ENCODE data around the gene OSBPL8.
A peak's percentile ranks its signal among the peaks of the same experiment; 100 is the strongest.
"Not testable (repeated sequence)": the region's sequence is repeated elsewhere in the genome, so short reads cannot be mapped to it uniquely, and the experiment has no call there.

Gene OSBPL8

GRCh38 chr12:76529226-76529918, 30.2 kb downstream of the OSBPL8 start:
- DNase-seq (ENCODE audit: low read depth) = no peak

- DNase-seq (ENCODE audit: low read depth) = no peak
Measured at GRCh38 chr12:76523408-76523807, 36.2 kb downstream of the OSBPL8 start.

GRCh38 chr12:76520348-76520747, 39.2 kb downstream of the OSBPL8 start:
- DNase-seq (ENCODE audit: low read depth) = no peak

GRCh38 chr12:76519538-76519937, 40.0 kb downstream of the OSBPL8 start:
- peak; percentile 81 for DNase-seq (ENCODE audit: low read depth)

GRCh38 chr12:76518699-76519098, 40.9 kb downstream of the OSBPL8 start:
- no peak for DNase-seq (ENCODE audit: low read depth)

- no peak for DNase-seq (ENCODE audit: low read depth)
Measured at GRCh38 chr12:76515271-76515670, 44.3 kb downstream of the OSBPL8 start.

DNA sequence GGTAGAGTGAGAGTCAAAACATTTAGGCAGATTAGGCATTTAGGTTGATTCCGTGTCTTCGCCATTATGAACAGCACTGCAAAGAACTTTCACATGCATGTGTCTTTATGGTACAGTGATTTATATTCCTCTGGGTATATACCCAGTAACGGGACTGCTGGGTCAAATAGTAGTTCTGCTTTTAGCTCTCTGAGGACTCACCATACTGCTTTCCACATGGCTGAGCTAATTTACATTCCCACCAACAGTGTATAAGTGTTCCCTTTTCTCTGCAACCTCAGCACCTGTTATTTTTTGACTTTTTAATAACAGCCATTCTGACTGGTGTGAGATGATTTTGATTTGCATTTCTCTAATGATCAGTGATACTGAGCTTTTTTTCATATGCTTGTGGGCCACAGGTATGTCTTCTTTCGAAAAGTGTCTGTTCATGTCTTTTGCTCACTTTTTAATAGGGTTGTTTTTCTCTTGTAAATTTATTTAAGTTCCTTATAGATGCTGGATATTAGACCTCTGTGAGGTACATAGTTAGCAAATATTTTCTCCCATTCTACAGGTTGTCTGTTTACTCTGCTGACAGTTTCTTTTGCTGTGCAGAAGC, 48.4 kb downstream of the OSBPL8 start:
- not testable (repeated sequence) for DNase-seq (ENCODE audit: low read depth)

DNA sequence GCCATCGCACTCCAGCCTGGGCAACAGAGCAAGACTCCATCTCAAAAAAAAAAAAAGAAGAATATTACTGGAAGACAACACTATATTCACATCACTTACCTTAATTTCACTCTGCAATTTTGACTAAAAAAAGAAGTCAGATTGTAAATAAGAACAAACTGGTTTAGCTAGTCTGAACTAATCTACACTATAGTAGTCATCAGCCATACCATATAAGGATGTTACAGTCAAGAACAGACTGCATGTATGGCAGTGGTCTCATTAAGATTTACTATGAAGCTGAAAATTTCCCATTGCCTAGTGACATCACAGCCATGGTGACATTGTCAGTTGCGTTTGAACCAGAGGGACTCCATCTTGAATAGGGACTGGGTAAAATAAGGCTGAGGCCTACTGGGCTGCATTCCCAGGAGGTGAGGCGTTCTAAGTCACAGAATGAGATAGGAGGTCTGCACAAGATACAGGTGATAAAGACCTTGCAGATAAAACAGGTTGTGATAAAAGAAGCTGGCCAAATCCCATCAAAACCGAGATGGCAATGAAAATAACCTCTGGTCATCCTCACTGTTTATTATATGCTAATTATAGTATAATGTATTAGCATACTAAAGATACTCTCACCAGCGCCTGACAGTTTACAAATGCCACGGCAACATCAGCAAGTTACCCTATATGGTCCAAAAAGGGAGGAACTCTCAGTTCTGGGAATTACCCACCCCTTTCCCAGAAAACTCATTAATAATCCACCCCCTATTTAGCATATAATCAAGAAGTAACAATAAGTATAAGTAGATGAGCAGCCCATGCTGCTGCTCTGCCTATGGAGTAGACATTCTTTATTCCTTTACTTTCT, 51.2 kb downstream of the OSBPL8 start:
- no peak for DNase-seq (ENCODE audit: low read depth)

DNA sequence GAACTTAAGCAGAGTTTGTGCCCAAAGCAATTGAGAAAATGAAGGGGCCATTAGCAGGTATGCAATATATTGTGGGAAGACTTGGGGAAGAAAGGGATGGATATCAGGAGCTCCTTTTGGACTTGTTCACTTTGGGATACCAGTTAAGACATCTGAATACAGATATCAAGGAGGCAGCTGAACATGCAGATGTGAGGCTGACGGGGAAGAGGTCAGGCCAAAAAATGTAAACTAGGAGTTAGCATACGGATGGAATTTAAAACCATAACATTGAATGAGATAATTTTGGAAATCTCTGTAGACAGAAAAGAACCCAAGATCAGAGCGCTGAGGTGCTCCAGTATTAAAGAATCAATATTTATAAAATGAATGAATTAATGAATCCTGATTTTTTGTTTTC, 53.4 kb downstream of the OSBPL8 start:
- DNase-seq (ENCODE audit: low read depth) = no peak

DNA sequence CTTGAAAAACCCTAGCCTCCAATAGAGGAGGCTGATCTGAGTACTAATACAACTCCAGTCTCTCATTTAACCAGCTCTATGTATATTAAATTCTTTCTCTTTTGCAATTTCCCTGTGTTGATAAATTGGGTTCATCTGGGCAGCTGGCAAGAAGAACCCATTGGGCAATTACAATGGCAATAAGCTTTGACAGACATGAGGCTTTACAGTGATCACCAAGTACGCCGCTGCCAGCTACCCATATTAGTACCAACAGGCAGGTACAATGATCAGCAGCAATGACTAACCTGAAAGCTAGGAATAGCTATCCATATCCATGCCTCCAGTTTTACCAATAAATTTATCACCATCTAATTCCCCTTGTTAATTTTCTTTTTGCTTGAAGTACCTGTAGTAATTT, 54.5 kb downstream of the OSBPL8 start:
- DNase-seq (ENCODE audit: low read depth) = no peak

- no peak for DNase-seq (ENCODE audit: low read depth)
Measured at GRCh38 chr12:76504606-76505005, 55.0 kb downstream of the OSBPL8 start.

GRCh38 chr12:76503957-76504356, 55.6 kb downstream of the OSBPL8 start:
- no peak for DNase-seq (ENCODE audit: low read depth)

DNA sequence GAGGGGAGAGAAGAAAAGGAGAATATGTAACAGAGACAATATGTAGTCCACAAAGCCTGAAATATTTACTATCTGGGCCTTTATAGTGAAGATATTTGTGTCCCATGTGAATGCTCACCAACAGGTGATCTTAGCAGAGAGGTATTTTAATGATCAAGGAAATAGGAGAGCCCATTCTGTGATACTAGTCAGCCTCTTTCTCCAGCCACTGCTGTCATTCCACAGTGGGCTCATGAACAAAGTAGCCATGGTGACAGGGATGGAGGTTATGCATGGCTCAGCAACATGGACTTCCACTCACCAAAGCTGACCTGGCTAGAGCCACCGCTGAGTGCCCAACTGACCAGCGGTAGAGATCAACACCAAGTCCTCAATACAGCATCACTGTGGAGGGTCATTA, 58.2 kb downstream of the OSBPL8 start:
- DNase-seq (ENCODE audit: low read depth) = no peak

GRCh38 chr12:76499136-76499535, 60.4 kb downstream of the OSBPL8 start:
- not testable (repeated sequence) for DNase-seq (ENCODE audit: low read depth)

DNA sequence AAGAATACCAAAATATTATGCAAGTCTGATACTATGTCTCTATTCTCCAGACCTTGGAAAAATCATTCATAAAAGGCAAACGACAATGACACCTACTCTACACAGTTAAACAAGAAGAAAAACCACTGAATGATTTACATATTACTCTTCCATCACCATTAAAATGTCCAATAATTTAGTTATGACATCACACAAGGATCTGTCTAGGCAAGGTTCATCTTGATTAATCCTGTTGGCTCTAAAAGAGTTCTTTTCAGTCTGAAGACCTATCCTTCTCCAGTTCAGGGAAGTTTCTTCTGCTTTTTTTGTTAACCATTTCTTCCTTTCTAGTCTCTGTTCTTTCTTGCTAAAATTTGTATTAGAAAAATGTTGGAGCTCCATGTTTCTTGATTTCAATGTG, 64.0 kb downstream of the OSBPL8 start:
- no peak for DNase-seq (ENCODE audit: low read depth)

DNA sequence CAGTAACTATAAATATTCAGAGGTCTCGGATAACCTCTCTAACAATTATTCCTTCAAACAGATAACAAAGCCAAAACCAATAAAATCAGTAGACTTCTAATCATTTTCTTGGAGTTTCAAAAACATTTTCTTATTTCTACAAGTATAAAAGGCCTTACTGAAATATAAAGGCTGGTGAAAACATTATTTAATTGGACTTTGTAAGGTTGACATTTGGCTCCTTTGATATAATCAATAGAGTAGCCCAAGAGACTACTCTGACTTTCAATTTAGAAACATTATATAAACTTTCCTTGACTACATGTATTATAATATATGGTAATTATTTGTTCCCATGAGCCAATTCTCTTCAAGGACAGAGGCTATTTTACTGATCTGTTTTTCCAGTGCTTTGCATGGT, 68.3 kb downstream of the OSBPL8 start:
- no peak for DNase-seq (ENCODE audit: low read depth)

GRCh38 chr12:76490763-76491162, 68.8 kb downstream of the OSBPL8 start:
- DNase-seq (ENCODE audit: low read depth) = no peak

DNA sequence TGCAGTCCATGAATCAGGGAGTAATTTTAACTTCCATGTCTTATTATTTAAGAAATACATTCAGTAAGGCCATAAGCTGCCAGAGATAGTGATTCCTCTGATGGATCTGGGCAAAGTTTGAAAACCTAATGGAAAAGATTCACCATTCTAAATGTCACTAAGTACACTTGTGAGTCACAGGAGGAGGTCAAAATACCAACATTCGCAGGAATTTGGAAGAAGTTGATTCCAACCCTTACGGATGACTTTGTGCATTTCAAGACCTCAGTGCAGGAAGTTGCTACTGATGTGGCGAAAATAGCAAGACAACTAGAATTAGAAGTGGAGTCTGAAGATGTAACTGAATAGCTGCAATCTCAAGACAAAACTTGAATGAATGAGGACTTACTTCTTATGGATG, 69.8 kb downstream of the OSBPL8 start:
- DNase-seq (ENCODE audit: low read depth) = peak; percentile 13

DNA sequence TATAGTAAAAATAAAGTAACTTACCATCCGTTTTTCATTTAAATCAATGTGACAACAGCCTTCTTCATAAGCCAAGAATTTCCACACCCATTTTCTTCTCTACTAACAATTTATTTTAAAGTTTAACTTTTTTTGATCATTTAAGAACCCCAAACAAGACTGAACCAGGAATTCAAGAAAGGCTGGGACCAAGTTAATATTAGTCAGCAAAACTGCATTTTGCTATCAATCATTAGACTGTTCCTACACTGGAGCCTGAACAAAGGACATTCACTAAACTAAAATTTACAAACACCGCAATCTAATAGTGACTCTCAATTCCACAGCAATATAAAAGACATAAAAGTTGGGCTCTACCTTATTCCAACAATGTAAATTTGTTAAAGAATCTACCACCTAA, 73.6 kb downstream of the OSBPL8 start:
- DNase-seq (ENCODE audit: low read depth) = no peak

DNA sequence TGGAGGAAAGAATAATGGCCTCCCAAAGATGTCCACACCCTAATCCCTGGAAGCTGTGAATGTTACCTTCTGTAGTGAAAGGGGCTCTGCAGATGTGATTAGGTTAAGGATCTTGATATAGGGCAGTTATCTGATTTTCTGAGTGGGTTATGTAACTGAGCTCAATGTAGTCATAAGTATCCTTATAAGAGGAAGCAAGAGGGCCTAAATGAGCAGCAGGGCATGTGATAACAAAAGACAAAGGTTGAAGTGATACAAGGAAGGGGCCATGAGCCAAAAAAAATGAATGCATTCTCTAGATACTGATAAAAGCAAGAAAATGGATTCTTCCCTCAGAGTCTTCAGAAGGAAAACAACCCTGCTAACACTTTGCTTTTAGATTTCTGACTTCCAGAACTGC, 78.8 kb downstream of the OSBPL8 start:
- DNase-seq (ENCODE audit: low read depth) = no peak

DNA sequence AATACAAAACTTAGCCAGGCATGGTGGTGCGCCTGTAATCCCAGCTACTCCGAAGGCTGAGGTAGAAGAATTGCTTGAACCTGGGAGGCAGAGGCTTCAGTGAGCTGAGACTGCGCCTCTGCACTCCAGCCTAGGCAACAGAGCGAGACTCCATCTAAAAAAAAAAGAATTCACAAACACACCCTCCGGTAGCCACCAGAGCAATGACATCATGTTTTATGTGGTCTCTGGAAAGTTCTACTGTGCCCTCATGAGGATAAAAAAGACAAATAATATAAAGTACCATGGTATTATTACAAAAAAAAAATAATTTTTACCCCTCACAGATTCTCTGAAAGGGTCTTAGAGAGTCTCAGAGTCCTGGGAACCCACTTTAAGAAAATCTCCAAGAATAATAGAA, 81.5 kb downstream of the OSBPL8 start:
- DNase-seq (ENCODE audit: low read depth) = no peak

GRCh38 chr12:76472862-76473261, 86.7 kb downstream of the OSBPL8 start:
- not testable (repeated sequence) for DNase-seq (ENCODE audit: low read depth)

DNA sequence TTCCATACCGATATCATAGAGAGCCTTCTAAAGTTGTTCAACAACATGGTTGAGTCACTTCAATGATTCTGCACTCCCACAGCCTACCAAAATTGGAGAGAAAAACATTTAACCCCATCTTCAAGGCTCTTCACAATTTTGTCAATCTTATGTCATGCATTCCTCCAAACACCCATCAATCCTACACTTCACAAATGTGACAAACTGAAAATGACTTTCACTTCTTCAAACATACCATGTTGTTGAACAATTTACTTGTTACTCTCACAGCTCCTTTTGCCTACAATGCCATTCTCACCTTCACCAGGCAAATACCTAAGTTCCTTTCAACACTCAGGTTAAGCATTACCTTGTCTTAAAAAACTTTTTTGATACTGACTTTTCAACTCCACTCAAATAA, 88.0 kb downstream of the OSBPL8 start:
- DNase-seq (ENCODE audit: low read depth) = no peak

Measured in non-pigmented ciliary epithelial cell (primary cell).